Sigmoid colon (tissue), 3 donors: ENCODE results near the gene CDKN2AIPNL.

Experiments
- POLR2A ChIP-seq, 2 donors: fragments of 450-650 bp; IDR thresholded peaks; one replicate each; pipeline ENCODE4 v1.6.1; 2016; ENCODE audit warnings: antibody characterized with exemption in 2 of 2, mild to moderate bottlenecking in 2 of 2, moderate library complexity in 2 of 2
- TF ChIP-seq, protein P1 (sequence below), 4 experiments: fragments of 450-650 bp in 3 of 4; fragments of 200-600 bp in 1 of 4; IDR thresholded peaks; one replicate each; pipeline ENCODE4 v1.5.1; 2016 to 2019; ENCODE audit warnings: antibody characterized with exemption in 4 of 4, mild to moderate bottlenecking in 3 of 4, moderate library complexity in 2 of 4

GRCh38 chr5:134457801-134458200, 46.1 kb upstream of the CDKN2AIPNL start:
- TF ChIP-seq, protein P1, sequence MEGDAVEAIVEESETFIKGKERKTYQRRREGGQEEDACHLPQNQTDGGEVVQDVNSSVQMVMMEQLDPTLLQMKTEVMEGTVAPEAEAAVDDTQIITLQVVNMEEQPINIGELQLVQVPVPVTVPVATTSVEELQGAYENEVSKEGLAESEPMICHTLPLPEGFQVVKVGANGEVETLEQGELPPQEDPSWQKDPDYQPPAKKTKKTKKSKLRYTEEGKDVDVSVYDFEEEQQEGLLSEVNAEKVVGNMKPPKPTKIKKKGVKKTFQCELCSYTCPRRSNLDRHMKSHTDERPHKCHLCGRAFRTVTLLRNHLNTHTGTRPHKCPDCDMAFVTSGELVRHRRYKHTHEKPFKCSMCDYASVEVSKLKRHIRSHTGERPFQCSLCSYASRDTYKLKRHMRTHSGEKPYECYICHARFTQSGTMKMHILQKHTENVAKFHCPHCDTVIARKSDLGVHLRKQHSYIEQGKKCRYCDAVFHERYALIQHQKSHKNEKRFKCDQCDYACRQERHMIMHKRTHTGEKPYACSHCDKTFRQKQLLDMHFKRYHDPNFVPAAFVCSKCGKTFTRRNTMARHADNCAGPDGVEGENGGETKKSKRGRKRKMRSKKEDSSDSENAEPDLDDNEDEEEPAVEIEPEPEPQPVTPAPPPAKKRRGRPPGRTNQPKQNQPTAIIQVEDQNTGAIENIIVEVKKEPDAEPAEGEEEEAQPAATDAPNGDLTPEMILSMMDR (IDR thresholded peaks at IDR 0.05), result no peak
- TF ChIP-seq POLR2A (IDR thresholded peaks at IDR 0.05), result no peak
